SH-SY5Y (cell line): Measurements from ENCODE around the gene SLC25A3.

Experiments
- GATA2 ChIP-seq: IDR thresholded peaks from 2 replicates; pipeline ENCODE4 v1.6.1; 2011; ENCODE audit warnings: mild to moderate bottlenecking, low read depth, low read length
- GATA3 ChIP-seq: IDR thresholded peaks from 2 replicates; pipeline ENCODE4 v1.6.1; 2011; ENCODE audit warnings: low read depth, mild to moderate bottlenecking, low read length, moderate library complexity

DNA sequence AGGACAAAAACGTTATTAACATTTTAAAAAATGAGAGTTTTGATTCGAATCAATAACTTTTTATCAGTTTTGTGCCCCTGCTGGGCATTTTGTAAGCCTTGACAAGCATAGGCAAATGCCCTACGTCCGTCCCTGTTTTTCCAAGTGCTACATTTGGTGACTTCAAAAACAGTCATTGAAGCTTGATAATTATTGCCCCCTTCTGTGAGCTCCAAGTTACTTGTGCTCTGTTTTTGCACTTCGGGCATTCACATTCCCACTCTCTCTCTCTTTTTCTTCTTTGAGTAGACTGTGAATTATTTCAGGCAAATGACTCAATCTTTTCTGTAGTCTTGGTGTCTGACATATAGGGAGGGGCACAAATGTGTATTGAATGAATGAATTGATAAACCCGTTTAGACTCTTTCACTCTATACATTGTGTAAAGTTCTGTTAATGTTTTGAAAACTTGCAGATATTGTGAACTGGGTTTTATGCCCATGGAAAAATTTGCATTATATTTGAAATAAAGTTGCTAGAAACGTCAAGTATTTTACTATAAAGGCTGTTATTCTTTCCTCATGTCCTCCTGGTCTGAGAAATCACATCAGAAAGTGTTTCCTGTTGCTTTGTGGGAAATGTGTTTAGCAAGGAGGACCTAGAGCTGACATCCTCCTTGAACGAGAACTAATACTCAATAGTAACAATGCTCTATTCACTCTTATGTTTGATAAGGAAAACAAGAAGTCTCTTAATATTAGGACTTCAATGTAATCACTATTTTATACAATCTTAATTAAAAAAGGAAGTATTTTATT is 53.0 kb downstream of the SLC25A3 start:
- TF ChIP-seq GATA2 (no peak), GATA3 (no peak)
